ENCODE results near the gene RPUSD1.
A peak's percentile ranks its signal among the peaks of the same experiment; 100 is the strongest.
"Not testable (repeated sequence)": the region's sequence is repeated elsewhere in the genome, so short reads cannot be mapped to it uniquely, and the experiment has no call there.

Gene RPUSD1

GRCh38 chr16:743794-744500, 44.2 kb downstream of the RPUSD1 start:
- DNase-seq (ENCODE audit: low read depth) = no peak

DNA sequence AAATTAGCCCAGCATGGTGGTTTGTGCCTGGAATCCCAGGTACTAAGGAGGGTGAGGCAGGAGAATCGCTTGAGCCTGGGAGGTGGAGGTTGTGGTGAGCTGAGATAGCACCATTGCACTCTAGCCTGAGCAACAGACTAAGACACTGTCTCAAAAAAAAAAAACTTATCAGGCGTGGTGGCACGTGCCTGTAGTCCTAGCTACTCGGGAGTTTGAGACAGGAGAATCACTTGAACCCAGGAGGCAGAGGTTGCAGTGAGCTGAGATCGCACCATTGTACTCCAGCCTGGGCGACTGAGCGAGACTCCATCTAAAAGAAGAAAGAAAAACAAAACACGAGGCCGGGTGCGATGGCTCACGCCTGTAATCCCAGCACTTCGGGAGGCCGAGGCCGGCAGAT, 45.3 kb downstream of the RPUSD1 start:
- not testable (repeated sequence) for DNase-seq (ENCODE audit: low read depth)

DNA sequence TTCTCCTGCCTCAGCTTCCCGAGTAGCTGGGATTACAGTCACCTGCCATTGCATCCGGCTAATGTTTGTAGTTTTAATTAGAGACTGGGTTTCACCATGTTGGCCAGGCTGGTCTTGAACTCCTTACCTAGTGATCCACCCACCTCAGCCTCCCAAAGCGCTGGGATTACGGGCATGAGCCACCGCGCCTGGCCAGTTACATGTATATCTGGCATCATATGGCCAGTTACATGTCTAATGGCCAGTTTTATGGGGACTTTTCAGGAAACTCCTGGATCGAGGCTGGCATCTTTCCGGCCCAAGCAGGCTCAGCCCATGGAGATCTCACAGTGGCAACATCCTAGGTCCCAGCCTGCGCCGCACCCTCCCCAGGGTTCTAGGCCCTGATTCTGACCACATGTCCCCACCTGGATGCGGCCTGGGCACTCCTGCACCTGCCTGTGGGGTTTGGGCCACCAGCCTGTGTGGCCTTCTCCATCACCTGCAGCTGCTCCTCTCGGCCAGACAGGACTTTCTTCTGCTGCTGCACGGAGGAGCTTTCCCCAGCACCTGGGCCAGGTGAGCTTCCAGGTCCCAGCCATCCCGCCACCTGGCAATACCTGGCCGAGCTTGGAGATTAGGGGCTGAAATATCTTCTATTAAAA, 46.1 kb downstream of the RPUSD1 start:
- no peak for DNase-seq (ENCODE audit: low read depth)

GRCh38 chr16:740764-741505, 47.2 kb downstream of the RPUSD1 start, which contains the start of gene CIAO3:
Gene CIAO3 (minus strand): TSS chr16:740997. CDS start chr16:740985, 12 bp downstream.
- peak; percentile 93 for DNase-seq (ENCODE audit: low read depth)

DNA sequence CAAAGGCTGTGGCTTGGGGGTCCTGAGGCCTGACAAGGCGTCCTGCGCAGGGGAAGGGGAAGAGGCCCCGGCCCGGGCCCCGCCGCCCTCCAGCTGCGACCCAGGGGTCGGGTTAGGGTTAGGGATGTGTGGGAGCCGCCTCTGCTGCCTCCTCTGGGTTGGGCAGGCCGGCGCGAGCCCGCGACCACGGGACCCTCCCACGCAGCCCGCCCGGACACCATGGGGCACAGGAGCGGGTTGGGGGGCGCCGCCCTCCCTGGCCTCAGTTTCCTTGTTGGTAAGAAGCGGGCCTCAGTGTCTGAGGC, 47.8 kb downstream of the RPUSD1 start:
- DNase-seq (ENCODE audit: low read depth) = no peak

DNA sequence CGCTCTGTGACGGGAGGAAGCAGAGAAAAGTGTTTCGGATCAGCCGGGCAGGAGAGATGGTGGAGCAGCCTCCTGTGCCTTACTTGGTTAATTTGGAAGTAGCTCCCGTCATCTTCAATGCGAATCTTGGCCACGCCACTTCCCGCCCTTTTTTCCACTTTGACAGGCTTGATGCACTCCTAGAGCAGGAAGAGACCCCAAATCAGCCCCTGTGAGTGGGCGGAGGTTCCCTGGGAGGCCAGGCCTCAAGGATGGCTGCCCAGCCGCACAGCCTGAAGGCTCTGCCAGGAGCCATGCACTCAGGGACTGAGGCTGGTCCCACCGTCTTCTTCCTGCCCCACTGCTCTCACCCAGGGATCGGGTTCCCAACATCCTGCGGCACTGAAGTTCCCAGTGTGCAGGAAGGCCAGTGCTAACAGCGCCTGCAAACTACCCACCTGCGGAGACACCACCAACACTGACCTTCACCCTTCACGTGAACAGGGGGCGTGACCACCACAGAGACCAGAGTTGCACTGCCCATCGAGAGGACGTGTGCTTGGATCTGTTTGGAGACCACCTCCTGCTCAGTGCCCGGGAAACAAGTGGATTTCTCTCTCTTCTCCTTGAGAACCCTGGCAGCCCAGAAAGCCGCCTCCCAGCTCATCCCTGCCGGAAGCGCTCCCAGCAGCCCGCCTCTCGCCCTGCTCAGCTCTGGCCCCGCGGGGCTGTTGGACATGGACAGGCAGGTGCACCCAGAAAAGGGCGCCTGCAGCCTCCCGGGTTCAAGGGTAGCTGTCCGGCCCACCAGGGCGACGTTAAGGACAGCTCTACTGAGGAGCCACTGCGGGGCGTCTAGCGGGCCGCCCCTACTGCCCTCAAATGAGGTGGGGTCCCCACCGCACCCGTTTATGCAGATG, 48.4 kb downstream of the RPUSD1 start:
- DNase-seq (ENCODE audit: low read depth) = no peak

DNA sequence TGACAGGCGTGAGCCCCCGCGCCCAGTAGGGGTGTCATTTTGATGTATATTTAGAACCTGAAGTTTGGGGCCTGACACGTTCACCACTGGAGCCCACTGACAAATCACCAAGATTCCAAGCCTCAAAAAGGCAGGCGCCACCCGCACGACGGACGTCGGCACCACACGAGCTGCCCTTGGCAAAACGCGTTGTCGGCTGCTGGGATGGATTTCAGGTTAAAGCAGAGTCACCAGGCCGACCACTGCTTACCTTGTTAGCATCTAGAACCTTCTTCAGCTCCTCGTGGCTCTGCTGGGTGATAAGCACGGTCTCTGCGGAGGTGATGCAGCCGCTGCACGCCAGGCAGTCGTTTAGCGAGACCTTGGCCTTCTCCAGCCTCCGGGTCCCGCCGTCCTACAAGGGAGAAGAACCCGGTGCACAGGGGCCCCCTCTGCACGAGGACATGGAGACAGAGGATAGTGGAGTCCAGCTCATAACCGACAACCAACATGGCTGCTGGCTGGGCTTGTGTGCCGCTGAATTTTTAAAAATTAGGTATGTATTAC, 51.2 kb downstream of the RPUSD1 start:
- DNase-seq (ENCODE audit: low read depth) = no peak

GRCh38 chr16:735982-736453, 52.2 kb downstream of the RPUSD1 start:
- DNase-seq (ENCODE audit: low read depth) = peak; percentile 70

GRCh38 chr16:734981-735881, 53.0 kb downstream of the RPUSD1 start:
- no peak for DNase-seq (ENCODE audit: low read depth)
